HG03457 (cell line): Measurements from ENCODE around the gene NHS.

ENCODE experiments used
- ATAC-seq: cut with Tn5 transposase; IDR thresholded peaks from one replicate; pipeline ENCODE4 v1.9.1; 2021; ENCODE audit warnings: moderate number of reproducible peaks; ENCODE audit not compliant: unreplicated experiment

NHS gene

GRCh38 chrX:17374619-17375366 lies at the start of gene NHS:
Gene NHS, plus strand, starts transcription at chrX:17375200. Its CDS starts 558 bp downstream, at chrX:17375758.
- no peak for ATAC-seq

GRCh38 chrX:17328837-17329236 lies 46.2 kb upstream of the NHS start:
- no peak for ATAC-seq

DNA sequence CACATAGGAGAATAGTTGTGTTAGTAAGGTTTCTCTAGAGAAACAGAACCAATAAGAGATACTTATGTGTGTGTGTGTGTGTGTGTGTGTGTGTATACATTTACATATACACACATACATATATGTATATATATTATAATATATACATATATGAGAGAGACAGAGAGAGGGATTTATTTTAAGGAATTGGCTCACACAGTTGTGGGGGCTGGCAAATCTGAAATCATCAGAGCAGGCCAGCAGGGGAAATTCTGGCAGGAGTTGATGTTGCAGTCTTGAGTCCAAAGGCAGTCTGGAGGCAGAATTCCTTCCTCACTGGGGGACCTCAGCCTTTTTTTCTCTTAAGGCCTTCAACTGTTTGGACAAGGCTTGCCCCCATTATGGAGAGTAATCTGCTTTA lies 38.6 kb upstream of the NHS start:
- ATAC-seq = no peak

GRCh38 chrX:17355976-17356375 lies 19.0 kb upstream of the NHS start:
- no peak for ATAC-seq

DNA sequence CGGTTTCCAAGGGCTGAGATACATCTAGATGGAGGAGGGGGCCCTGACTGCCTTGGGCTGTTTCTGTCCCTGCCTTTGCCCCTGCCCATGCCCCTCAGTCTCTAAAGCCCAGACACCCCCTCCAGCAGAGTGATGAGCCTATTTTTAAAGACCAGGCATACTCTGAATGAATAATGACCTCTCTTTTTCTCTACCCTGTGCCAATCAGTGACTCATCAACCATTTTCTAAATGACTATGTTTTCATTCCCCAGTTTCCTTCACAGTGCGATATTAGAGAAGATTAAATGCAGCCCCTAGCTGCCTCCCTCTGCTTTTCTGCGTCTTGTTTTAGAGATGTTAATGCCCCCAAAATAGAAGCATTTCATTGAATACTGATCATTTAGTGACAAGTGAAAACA lies 15.5 kb upstream of the NHS start:
- no peak for ATAC-seq

DNA sequence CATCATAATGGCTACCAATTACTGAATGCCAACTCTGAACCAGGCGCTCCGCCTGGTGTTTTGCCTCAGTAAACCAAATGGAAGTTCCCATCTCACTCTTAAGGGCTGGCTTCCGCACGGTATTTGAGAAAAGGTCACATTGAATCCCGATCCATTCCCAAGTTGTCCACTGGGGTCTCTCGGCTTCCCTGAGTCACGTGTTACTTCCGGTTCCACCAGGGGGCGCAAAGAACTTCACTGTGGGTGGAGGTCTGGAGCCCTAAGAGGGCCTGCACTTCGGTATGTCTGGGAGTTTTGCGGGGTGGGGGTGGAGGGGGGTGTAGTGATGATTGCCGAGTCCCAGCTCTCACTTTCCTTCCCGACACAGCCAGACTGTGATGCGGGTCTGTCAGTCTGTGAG lies 13.4 kb upstream of the NHS start:
- ATAC-seq = no peak

DNA sequence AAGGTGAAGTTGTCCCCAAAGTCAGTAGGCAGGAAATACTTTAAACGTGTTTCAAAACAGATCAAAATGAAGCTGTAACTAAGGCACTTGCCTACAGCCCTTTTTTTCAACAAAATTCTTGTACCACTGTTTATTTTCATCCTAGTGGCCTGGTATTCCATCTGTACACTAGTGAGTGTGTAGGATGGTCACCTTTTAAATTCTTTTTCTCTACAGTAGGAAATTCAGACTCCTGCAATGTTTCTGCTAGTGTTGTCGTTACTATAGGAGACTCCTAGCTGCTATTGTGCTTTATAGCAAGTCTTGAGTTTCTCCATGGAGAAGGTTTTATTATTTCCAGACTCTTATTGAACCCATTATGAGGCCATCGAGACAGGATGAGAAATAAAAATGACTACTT lies 7.0 kb upstream of the NHS start:
- no peak for ATAC-seq

DNA sequence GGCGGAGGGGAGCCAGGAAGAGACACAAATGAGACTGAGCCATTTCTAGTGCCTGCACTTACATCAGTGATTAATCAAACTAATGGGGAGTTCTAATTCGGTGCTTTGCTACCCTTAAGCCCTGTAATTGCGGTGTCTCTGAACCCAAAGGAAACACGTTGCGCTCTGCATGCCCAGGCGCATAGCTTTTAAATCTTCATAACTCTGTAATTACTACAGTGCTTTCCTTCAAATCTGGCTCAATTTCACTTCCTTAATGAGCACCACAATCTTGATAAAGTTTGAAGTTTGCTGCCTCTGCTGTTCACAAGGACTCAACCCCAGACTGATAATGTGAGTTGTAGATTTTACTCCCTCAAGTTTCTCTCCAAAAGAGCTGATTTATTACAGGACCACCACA lies 5.7 kb upstream of the NHS start:
- ATAC-seq = no peak

GRCh38 chrX:17370191-17370590 lies 4.8 kb upstream of the NHS start:
- no peak for ATAC-seq

DNA sequence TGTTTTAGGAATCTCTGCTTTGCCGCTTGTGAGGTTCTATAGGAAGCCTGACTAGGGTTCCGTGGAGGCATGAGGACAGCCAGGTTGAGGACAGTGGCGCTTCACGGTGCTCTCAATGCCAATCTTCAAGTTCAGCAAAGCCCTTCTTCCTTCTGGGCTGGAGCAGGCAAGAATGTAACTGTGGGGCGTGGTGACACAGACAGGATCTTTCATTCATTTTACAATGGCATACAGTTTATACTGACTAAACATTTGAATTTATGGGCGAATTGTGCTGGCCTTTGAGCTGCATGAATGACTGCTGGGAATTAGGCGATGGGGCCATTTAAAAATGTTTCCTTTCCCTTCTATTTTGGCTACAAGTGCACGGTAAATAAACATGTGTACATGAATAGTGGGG lies 2.9 kb upstream of the NHS start:
- ATAC-seq = no peak

- no peak for ATAC-seq
Measured at GRCh38 chrX:17373337-17373736, 1.7 kb upstream of the NHS start.

GRCh38 chrX:17375367-17375636 lies 302 bp downstream of the NHS start:
- no peak for ATAC-seq

- no peak for ATAC-seq
Measured at GRCh38 chrX:17375637-17376430, 834 bp downstream of the NHS start.

- ATAC-seq = no peak
Measured at GRCh38 chrX:17376431-17377077, 1.6 kb downstream of the NHS start.

DNA sequence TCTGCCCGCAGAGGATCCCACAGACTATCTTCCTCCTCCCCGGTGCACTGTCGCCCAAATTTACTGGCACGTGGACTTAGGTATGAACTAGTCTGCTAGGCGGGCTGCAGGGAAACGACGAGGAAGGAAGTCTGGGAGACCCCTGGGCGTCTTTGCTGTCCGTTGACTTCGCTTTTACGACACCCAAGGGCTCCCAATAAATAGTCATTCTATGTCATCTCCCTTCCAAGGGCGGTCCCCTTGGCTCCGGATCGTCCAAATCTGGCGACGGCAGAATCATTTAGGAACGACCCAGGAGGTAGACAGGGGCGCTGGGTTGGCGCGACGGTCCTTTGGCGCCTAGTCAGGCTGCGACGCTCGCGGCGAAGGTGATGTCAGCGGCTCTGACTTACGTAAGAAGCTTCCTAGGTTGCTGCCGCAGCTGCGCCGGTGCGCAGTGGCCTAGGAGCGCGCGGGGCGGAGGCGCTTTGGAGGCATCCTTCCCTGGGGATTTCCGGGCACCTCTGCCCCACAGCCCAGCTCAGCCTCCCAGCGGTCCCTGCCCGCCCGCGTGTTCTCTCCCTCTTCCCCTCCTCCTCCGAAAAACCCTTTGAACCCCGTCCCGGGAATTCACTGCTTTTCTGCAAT lies 2.2 kb downstream of the NHS start:
- no peak for ATAC-seq

GRCh38 chrX:17377795-17378194 lies 2.8 kb downstream of the NHS start:
- no peak for ATAC-seq

DNA sequence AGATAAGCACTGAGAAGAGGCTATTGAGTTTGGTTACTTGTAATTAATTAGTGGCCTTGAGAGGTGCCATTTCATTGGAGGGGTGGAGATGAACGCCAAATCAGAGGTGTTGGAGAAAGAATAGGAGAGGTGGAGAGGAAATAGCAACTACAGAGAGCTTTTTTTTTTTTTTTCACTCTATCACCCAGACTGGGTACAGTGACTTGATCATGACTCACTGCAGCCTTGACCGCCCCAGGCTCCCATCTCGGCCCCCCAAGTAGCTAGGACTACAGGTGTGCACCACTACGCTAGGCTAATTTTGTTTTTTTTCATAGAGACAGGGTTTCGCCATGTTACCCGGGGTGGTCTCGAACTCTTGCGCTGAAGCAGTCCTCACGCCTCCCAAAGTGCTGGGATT lies 5.2 kb downstream of the NHS start:
- no peak for ATAC-seq

- ATAC-seq = no peak
Measured at GRCh38 chrX:17390419-17390850, 15.4 kb downstream of the NHS start.

DNA sequence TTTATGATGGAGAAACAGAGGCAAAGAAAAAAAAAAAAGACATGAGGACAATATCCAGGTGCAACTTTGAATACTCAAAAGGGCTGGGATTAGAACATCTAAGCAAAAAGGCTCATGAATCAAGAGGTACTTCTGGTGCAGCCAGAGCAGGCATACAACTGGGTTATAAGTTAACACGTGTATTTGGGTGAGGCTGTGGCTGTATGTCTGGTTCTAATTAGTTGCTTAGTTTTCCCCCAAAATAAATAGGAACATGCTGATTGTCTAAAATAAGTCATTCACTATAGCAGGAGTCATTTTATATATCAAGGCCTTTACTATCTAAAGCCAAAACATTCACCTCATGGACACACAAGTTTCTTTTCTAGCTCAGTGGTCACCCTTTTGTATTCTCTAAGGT lies 20.2 kb downstream of the NHS start:
- no peak for ATAC-seq

- no peak for ATAC-seq
Measured at GRCh38 chrX:17397074-17397473, 22.1 kb downstream of the NHS start.

DNA sequence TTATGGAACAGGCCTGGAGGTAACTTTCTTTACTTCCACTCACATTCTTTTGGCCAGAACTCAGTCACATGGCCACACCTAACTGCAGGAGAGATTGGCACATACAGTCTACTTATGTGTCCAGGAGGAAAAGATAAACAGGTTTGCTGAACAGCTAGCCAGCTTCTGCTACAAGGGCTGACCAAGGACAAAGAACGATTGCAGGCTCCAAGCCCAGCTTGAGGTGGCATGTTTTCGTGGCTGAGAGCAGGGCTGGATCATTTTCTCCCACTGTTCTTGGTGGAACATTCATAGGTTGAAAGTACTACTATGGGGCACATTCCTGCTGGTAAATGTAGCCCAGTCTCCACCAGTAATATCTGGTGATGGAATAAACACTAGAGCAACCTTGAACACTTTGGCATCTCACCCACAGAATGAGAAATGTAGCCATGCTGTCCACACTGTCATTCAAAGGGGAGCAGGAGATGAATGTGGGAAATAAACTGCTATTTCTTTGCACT lies 28.2 kb downstream of the NHS start:
- no peak for ATAC-seq

GRCh38 chrX:17403972-17404371 lies 29.0 kb downstream of the NHS start:
- no peak for ATAC-seq
